IMR-90 (cell line): ENCODE results near the gene ADAMTSL2. TPM values are rescaled to one million over a fixed set of nuclear protein-coding genes. Genes with fewer than 3 reads are reported as not detected.

Experiments
- ATAC-seq: fragments of 200-7000 bp; cut with Tn5 transposase; 2 replicates; pipeline ENCODE4 v1.9.1; 2020; ENCODE audit warnings: low read depth, mild to moderate bottlenecking, moderate library complexity
- BruUV-seq: library from RNA; stranded (reverse); fragments of 400-500 nt; replicated peaks from 2 replicates; lab custom pipeline; 2021; lab: Mats Ljungman, UMichigan
- CTCF ChIA-PET: fragments of 300-600 bp; formaldehyde crosslinking; extraction: SDS; loops from one replicate; lab custom pipeline; 2021; ENCODE audit warnings: antibody characterized with exemption; lab: Yijun Ruan, JAX
- POLR2A ChIA-PET: fragments of 300-600 bp; sonication (Branson Sonifier 250); formaldehyde crosslinking; loops from one replicate; lab custom pipeline; 2022; ENCODE audit warnings: antibody characterized with exemption; ENCODE audit not compliant: unreplicated experiment; lab: Charles Lee
- DNase-seq: peaks from one replicate; pipeline ENCODE4 v3.0.0; 2013
- H2AFZ ChIP-seq: replicated peaks from 2 replicates; pipeline ENCODE3; 2013; ENCODE audit warnings: low read length, mild to moderate bottlenecking; ENCODE audit not compliant: poor library complexity
- H2AK5ac ChIP-seq: 2 replicates; pipeline ENCODE4 v1.6.1; 2013; ENCODE audit warnings: low read depth, low read length, inconsistent platforms
- H2AK9ac ChIP-seq: replicated peaks from 2 replicates; pipeline ENCODE3; 2013; ENCODE audit warnings: mild to moderate bottlenecking, low read depth, low read length, moderate library complexity; ENCODE audit not compliant: poor library complexity
- H2BK120ac ChIP-seq: 2 replicates; pipeline ENCODE4 v1.6.1; 2013; ENCODE audit warnings: low read depth, low read length, inconsistent platforms
- H2BK15ac ChIP-seq: 3 replicates; pipeline ENCODE4 v1.6.1; 2013; ENCODE audit warnings: low read depth, low read length, inconsistent platforms
- H2BK20ac ChIP-seq: 2 replicates; pipeline ENCODE4 v1.6.1; 2013; ENCODE audit warnings: low read depth, mild to moderate bottlenecking, inconsistent platforms, low read length, moderate library complexity
- H2BK5ac ChIP-seq: 2 replicates; pipeline ENCODE4 v1.6.1; 2013; ENCODE audit warnings: mild to moderate bottlenecking, low read depth, low read length, inconsistent platforms; ENCODE audit not compliant: poor library complexity, severe bottlenecking
- H3K14ac ChIP-seq: replicated peaks from 2 replicates; pipeline ENCODE4 v1.6.1; 2013; ENCODE audit warnings: low read depth, low read length, inconsistent platforms
- H3K18ac ChIP-seq: 2 replicates; pipeline ENCODE4 v1.6.1; 2013; ENCODE audit warnings: low read depth, low read length, control low read depth
- H3K23ac ChIP-seq: 2 replicates; pipeline ENCODE4 v1.6.1; 2013; ENCODE audit warnings: low read depth, low read length, inconsistent platforms
- H3K27ac ChIP-seq: 2 replicates; pipeline ENCODE4 v1.5.1; 2013; ENCODE audit warnings: mild to moderate bottlenecking, control low read depth, low read length; ENCODE audit not compliant: insufficient read depth
- H3K27me3 ChIP-seq: 2 replicates; pipeline ENCODE4 v1.6.1; 2013; ENCODE audit warnings: low read length; ENCODE audit not compliant: control insufficient read depth, insufficient read depth
- H3K36me3 ChIP-seq: 2 replicates; pipeline ENCODE4 v1.6.1; 2013; ENCODE audit warnings: low read length, mixed read lengths; ENCODE audit not compliant: control insufficient read depth, insufficient read depth
- H3K4ac ChIP-seq: 2 replicates; pipeline ENCODE4 v1.6.1; 2013; ENCODE audit warnings: low read depth, low read length, inconsistent platforms
- H3K4me1 ChIP-seq: 2 replicates; pipeline ENCODE4 v1.6.1; 2013; ENCODE audit warnings: low read length, mixed read lengths; ENCODE audit not compliant: control insufficient read depth, insufficient read depth
- H3K4me2 ChIP-seq: 2 replicates; pipeline ENCODE4 v1.6.1; 2013; ENCODE audit warnings: low read depth, mild to moderate bottlenecking, control low read depth, low read length, moderate library complexity
- H3K4me3 ChIP-seq: 2 replicates; pipeline ENCODE4 v1.5.1; 2013; ENCODE audit warnings: low read depth, mild to moderate bottlenecking, control low read depth, low read length, moderate library complexity; ENCODE audit not compliant: insufficient read depth
- H3K56ac ChIP-seq: 2 replicates; pipeline ENCODE4 v1.6.1; 2013; ENCODE audit warnings: low read length, inconsistent platforms; ENCODE audit not compliant: insufficient read depth; ENCODE audit errors: extremely low read depth
- H3K79me1 ChIP-seq, 2 experiments: 2 replicates each; pipeline ENCODE4 v1.6.1; 2013; ENCODE audit warnings: low read length in 2 of 2, inconsistent platforms in 1 of 2, low read depth in 1 of 2
- H3K9ac ChIP-seq: 2 replicates; pipeline ENCODE4 v1.6.1; 2013; ENCODE audit warnings: low read depth, low read length, control low read depth
- H3K9me1 ChIP-seq: 2 replicates; pipeline ENCODE4 v1.6.1; 2013; ENCODE audit warnings: low read length, inconsistent platforms; ENCODE audit not compliant: insufficient read depth
- H3K9me3 ChIP-seq: 2 replicates; pipeline ENCODE4 v1.6.1; 2013; ENCODE audit warnings: low read length; ENCODE audit not compliant: control insufficient read depth, insufficient read depth
- H4K20me1 ChIP-seq: 2 replicates; pipeline ENCODE4 v1.6.1; 2013; ENCODE audit warnings: low read length, inconsistent platforms; ENCODE audit not compliant: insufficient read depth
- H4K5ac ChIP-seq: 2 replicates; pipeline ENCODE4 v1.6.1; 2013; ENCODE audit warnings: mild to moderate bottlenecking, low read depth, low read length, control low read depth
- H4K8ac ChIP-seq, 2 experiments: 2 replicates each; pipeline ENCODE4 v1.6.1; 2013; ENCODE audit warnings: low read depth in 2 of 2, low read length in 2 of 2, control low read depth in 1 of 2, inconsistent platforms in 1 of 2
- H4K91ac ChIP-seq: 2 replicates; pipeline ENCODE4 v1.6.1; 2013; ENCODE audit warnings: low read depth, low read length, inconsistent platforms; ENCODE audit not compliant: insufficient read depth
- CEBPB ChIP-seq: IDR thresholded peaks from 2 replicates; pipeline ENCODE4 v1.6.1; 2012; ENCODE audit warnings: low read depth, low read length, improper control_type of control experiment
- CHD1 ChIP-seq: IDR thresholded peaks from 2 replicates; pipeline ENCODE4 v1.6.1; 2012; ENCODE audit warnings: low read depth, low read length, improper control_type of control experiment
- CTCF ChIP-seq: conservative IDR thresholded peaks from 2 replicates; pipeline ENCODE4 v1.5.1; 2012; ENCODE audit warnings: mild to moderate bottlenecking, low read depth, low read length, improper control_type of control experiment
- FOS ChIP-seq: fragments of 150-350 bp; IDR thresholded peaks from 2 replicates; pipeline ENCODE4 v1.6.1; 2016; ENCODE audit warnings: low read depth, low read length
- MAZ ChIP-seq: IDR thresholded peaks from 2 replicates; pipeline ENCODE4 v1.6.1; 2012; ENCODE audit warnings: low read depth, mild to moderate bottlenecking, low read length, improper control_type of control experiment, moderate library complexity, borderline replicate concordance
- NFE2L2 ChIP-seq: fragments of 150-350 bp; IDR thresholded peaks from 2 replicates; pipeline ENCODE4 v1.6.1; 2016; ENCODE audit warnings: low read depth, mild to moderate bottlenecking, low read length
- POLR2A ChIP-seq: IDR thresholded peaks from 2 replicates; pipeline ENCODE4 v1.6.1; 2012; ENCODE audit warnings: mild to moderate bottlenecking, low read depth, low read length
- RAD21 ChIP-seq: IDR thresholded peaks from 2 replicates; pipeline ENCODE4 v1.6.1; 2012; ENCODE audit warnings: low read length, improper control_type of control experiment
- RFX5 ChIP-seq: IDR thresholded peaks from 2 replicates; pipeline ENCODE4 v1.8.0; 2012; ENCODE audit warnings: low read depth, mild to moderate bottlenecking, low read length, moderate library complexity
- USF2 ChIP-seq: fragments of 150-350 bp; IDR thresholded peaks from 2 replicates; pipeline ENCODE4 v1.6.1; 2017; ENCODE audit warnings: mild to moderate bottlenecking, antibody characterized with exemption, low read length, low read depth
- WGBS, 2 experiments: methylation state at CpG; one replicate each; pipeline versions ENCODE4 v1.1.5 to v1.1.7; 2013; ENCODE audit warnings: missing lambda C conversion rate in 2 of 2; ENCODE audit not compliant: insufficient read length in 1 of 2; ENCODE audit errors: extremely low coverage in 2 of 2; 5-methylcytosine and 5-hydroxymethylcytosine counted together
- dilution Hi-C: fragments of 300-500 bp; cut with HindIII; formaldehyde crosslinking; loops from one replicate; pipeline ENCODE4 v1.14.3; 2018; ENCODE audit warnings: low sequenced_read_pairs; ENCODE audit not compliant: unreplicated experiment
- in situ Hi-C: fragments of 300-500 bp; cut with MboI; formaldehyde crosslinking; loops from 3 replicates; pipeline ENCODE4 v1.14.3; 2019; ENCODE audit warnings: low sequenced_read_pairs, inconsistent platforms, mixed read lengths
- intact Hi-C: fragments of 100-400 bp; cut with micrococcal nuclease; formaldehyde crosslinking; loops from 2 replicates; pipeline ENCODE4 v1.10.0; 2022
- polyA plus RNA-seq, 3 experiments: library from polyadenylated mRNA; depleted of rRNA; stranded (reverse); fragments of >200 nt; gene quantifications; 2 replicates each; pipeline ENCODE4 v1.2.3, GENCODE V29; 2012; ENCODE audit warnings: low replicate concordance in 1 of 3
- total RNA-seq: library from RNA; depleted of rRNA; stranded (reverse); fragments of >200 nt; gene quantifications from 2 replicates; pipeline ENCODE4 v1.2.3, GENCODE V29; 2012

The ADAMTSL2 gene
- total and polyA plus RNA-seq, 2 of the 4 experiments (the other 2 are of a cell fraction) = not detected

- no peak overlapping the region for H2AK9ac ChIP-seq
- no peak for ATAC-seq
- ChIA-PET POLR2A (no interaction called here), CTCF (no interaction called here)
- dilution Hi-C loops = no loop called here
- DNase-seq = no peak
- no TSS peak for BruUV-seq
- peaks cover 46% of the 10 kb centered on the region for H3K27me3 ChIP-seq
- no peaks in the 10 kb centered on the region for H3K9me3 ChIP-seq
- no peak overlapping the region for H4K8ac ChIP-seq
- in situ Hi-C loops = no loop called here
- no peak overlapping the region for H3K23ac ChIP-seq
- H2BK15ac ChIP-seq = no peak overlapping the region
- no peak overlapping the region for H3K4ac ChIP-seq
- TF ChIP-seq MAZ = no peak
- TF ChIP-seq POLR2A = no peak
- no peak for TF ChIP-seq RAD21
- TF ChIP-seq RFX5 = no peak
- TF ChIP-seq CTCF = no peak
- no peak for TF ChIP-seq FOS
- no peak for TF ChIP-seq CEBPB
- TF ChIP-seq USF2 = no peak
- no peak for TF ChIP-seq CHD1
- no peak for TF ChIP-seq NFE2L2
- no peak overlapping the region for H2BK5ac ChIP-seq
- no peak overlapping the region for H2BK120ac ChIP-seq
- no peak overlapping the region for H3K27ac ChIP-seq
- 58% methylated on average over 24 of the region's 36 CpGs; no CpG with 5 or more reads in 1 of the 2 experiments for WGBS, 2 experiments
- H4K5ac ChIP-seq = no peak overlapping the region
- H3K4me1 ChIP-seq = no peaks in the 10 kb centered on the region
- H3K4me2 ChIP-seq = no peak overlapping the region
- no peak overlapping the region for H3K56ac ChIP-seq
- intact Hi-C loops = no loop called here
- no peak overlapping the region for H3K9ac ChIP-seq
- H3K14ac ChIP-seq = no peak overlapping the region
- H3K4me3 ChIP-seq = no peak overlapping the region
- H2BK20ac ChIP-seq = no peak overlapping the region
- H3K36me3 ChIP-seq = no peaks in the 10 kb centered on the region
- no peaks in the 10 kb centered on the region for H4K20me1 ChIP-seq
- no peaks in the 10 kb centered on the region for H3K9me1 ChIP-seq
- no peak overlapping the region for H2AFZ ChIP-seq
- H2AK5ac ChIP-seq = no peak overlapping the region
- no peak overlapping the region for H4K91ac ChIP-seq
- no peak overlapping the region for H3K18ac ChIP-seq
- H3K79me1 ChIP-seq = no peaks in the 10 kb centered on the region
Measured at GRCh38 chr9:133569891-133570690, 35.6 kb downstream of the ADAMTSL2 start.
